ENCODE data around the gene AHI1. TPM values are rescaled to one million over a fixed set of nuclear protein-coding genes. Genes with fewer than 3 reads are reported as not detected.

Gene AHI1
- total RNA-seq, 1 experiment from 2014 or later = 8.9 TPM

- peak; percentile 84 for ATAC-seq
- Histone ChIP-seq H3K36me3 (ENCODE audit: low read depth, low read length) (no peaks in the 10 kb centered on the region), H3K9ac (ENCODE audit: low read length) (no peak overlapping the region), H3F3A (ENCODE audit: low read length, unreplicated experiment) (no peaks in the 10 kb centered on the region), H2AFZ (ENCODE audit: low read length) (peak overlapping the region; percentile 66), H3K27ac (ENCODE audit: low read length) (peak overlapping the region; percentile 47), H3K4me3 (ENCODE audit: low read length) (peak overlapping the region; percentile 29; the same call in 1 of the 2 replicates), H3K4me1 (ENCODE audit: insufficient read depth, low read length) (peaks cover 21% of the 10 kb centered on the region), H4K20me1 (ENCODE audit: low read length) (no peaks in the 10 kb centered on the region), H3K9me2 (replicated peaks; ENCODE audit: low read length) (no peaks in the 10 kb centered on the region), H3K79me2 (ENCODE audit: low read length) (no peaks in the 10 kb centered on the region), H3K4me2 (ENCODE audit: low read length) (peak overlapping the region; percentile 74), H3K27me3 (ENCODE audit: low read length) (no peaks in the 10 kb centered on the region), H3K9me3 (ENCODE audit: low read length) (no peaks in the 10 kb centered on the region)
- no TSS peak for BruUV-seq (replicated peaks)
- peak; percentile 78 for DNase-seq
- TF ChIP-seq CTCF (conservative IDR thresholded peaks at IDR 0.05; ENCODE audit: low read depth, low read length) (no peak), EZH2 (IDR thresholded peaks at IDR 0.05; ENCODE audit: low read length, unreplicated experiment) (no peak), EZH2phosphoT487 (IDR thresholded peaks at IDR 0.05; ENCODE audit: borderline replicate concordance, low read length) (no peak)
- CTCF ChIA-PET = no interaction called here
- intact Hi-C loops (cut with micrococcal nuclease) = no loop called here
- POLR2A ChIA-PET (ENCODE audit: unreplicated experiment) = interaction anchor here (0.7 kb wide), 1 partner anchor 179 kb away, joined by 3 read pairs; no protein-coding TSS in a partner anchor
Observed at GRCh38 chr6:135270676-135271536, 226.6 kb downstream of the AHI1 start.

- ChIA-PET POLR2A (ENCODE audit: unreplicated experiment) (no interaction called here), CTCF (no interaction called here)
- intact Hi-C loops (cut with micrococcal nuclease) = no loop called here
- no peak for TF ChIP-seq EZH2 (IDR thresholded peaks at IDR 0.05; ENCODE audit: low read length, unreplicated experiment)
- no peak for TF ChIP-seq EZH2phosphoT487 (IDR thresholded peaks at IDR 0.05; ENCODE audit: borderline replicate concordance, low read length)
- TF ChIP-seq CTCF (conservative IDR thresholded peaks at IDR 0.05; ENCODE audit: low read depth, low read length) = no peak
- BruUV-seq (replicated peaks) = no TSS peak
- Histone ChIP-seq H3K4me1 (ENCODE audit: insufficient read depth, low read length) (peaks cover 21% of the 10 kb centered on the region), H4K20me1 (ENCODE audit: low read length) (no peaks in the 10 kb centered on the region), H3K36me3 (ENCODE audit: low read depth, low read length) (no peaks in the 10 kb centered on the region), H3K79me2 (ENCODE audit: low read length) (no peaks in the 10 kb centered on the region), H3K9ac (ENCODE audit: low read length) (no peak overlapping the region), H3K9me2 (replicated peaks; ENCODE audit: low read length) (no peaks in the 10 kb centered on the region), H3K27ac (ENCODE audit: low read length) (no peak overlapping the region), H3F3A (ENCODE audit: low read length, unreplicated experiment) (no peaks in the 10 kb centered on the region), H3K4me3 (ENCODE audit: low read length) (no peak overlapping the region), H3K4me2 (ENCODE audit: low read length) (no peak overlapping the region), H3K27me3 (ENCODE audit: low read length) (no peaks in the 10 kb centered on the region), H3K9me3 (ENCODE audit: low read length) (no peaks in the 10 kb centered on the region), H2AFZ (ENCODE audit: low read length) (no peak overlapping the region)
- DNase-seq (no peak), ATAC-seq (peak; percentile 31; the same call in 1 of the 2 replicates)
Observed at GRCh38 chr6:135269481-135269891, 228.1 kb downstream of the AHI1 start.

GRCh38 chr6:135268740-135269139 lies 228.8 kb downstream of the AHI1 start:
- intact Hi-C loops (cut with micrococcal nuclease) = no loop called here
- BruUV-seq (replicated peaks) = no TSS peak

More at GRCh38 chr6:135268740-135269139, 228.8 kb downstream of the AHI1 start:
- TF ChIP-seq CTCF (conservative IDR thresholded peaks at IDR 0.05; ENCODE audit: low read depth, low read length) = no peak
- no peak for TF ChIP-seq EZH2phosphoT487 (IDR thresholded peaks at IDR 0.05; ENCODE audit: borderline replicate concordance, low read length)
- TF ChIP-seq EZH2 (IDR thresholded peaks at IDR 0.05; ENCODE audit: low read length, unreplicated experiment) = no peak
- no peak overlapping the region for H3K9ac ChIP-seq (ENCODE audit: low read length)
- H3K27me3 ChIP-seq (ENCODE audit: low read length) = no peaks in the 10 kb centered on the region
- no peaks in the 10 kb centered on the region for H3K9me3 ChIP-seq (ENCODE audit: low read length)
- no peaks in the 10 kb centered on the region for H3K9me2 ChIP-seq (replicated peaks; ENCODE audit: low read length)
- CTCF ChIA-PET = no interaction called here
- H3K4me3 ChIP-seq (ENCODE audit: low read length) = no peak overlapping the region
- no peak overlapping the region for H3K27ac ChIP-seq (ENCODE audit: low read length)
- peaks cover 21% of the 10 kb centered on the region for H3K4me1 ChIP-seq (ENCODE audit: insufficient read depth, low read length)
- H2AFZ ChIP-seq (ENCODE audit: low read length) = no peak overlapping the region
- H3F3A ChIP-seq (ENCODE audit: low read length, unreplicated experiment) = no peaks in the 10 kb centered on the region
- no peaks in the 10 kb centered on the region for H3K36me3 ChIP-seq (ENCODE audit: low read depth, low read length)
- DNase-seq = no peak
- POLR2A ChIA-PET (ENCODE audit: unreplicated experiment) = no interaction called here
- H3K79me2 ChIP-seq (ENCODE audit: low read length) = no peaks in the 10 kb centered on the region
- no peak overlapping the region for H3K4me2 ChIP-seq (ENCODE audit: low read length)
- H4K20me1 ChIP-seq (ENCODE audit: low read length) = no peaks in the 10 kb centered on the region
- ATAC-seq = no peak

Measured in PC-3 (cell line).